HFF-Myc (cell line): Measurements from ENCODE around the gene TMSB4X.

Source experiments
- DNase-seq: peaks from one replicate; pipeline ENCODE4 v3.0.0-alpha.2; 2011; ENCODE audit warnings: low read depth; ENCODE audit errors: extremely low read depth
- H3K4me3 ChIP-seq: replicated peaks from 2 replicates; pipeline ENCODE4 v1.5.1; 2011; ENCODE audit warnings: low read depth, mild to moderate bottlenecking, control low read depth, low read length
- CTCF ChIP-seq: IDR thresholded peaks from 2 replicates; pipeline ENCODE4 v1.5.1; 2012; ENCODE audit warnings: mild to moderate bottlenecking, low read depth, low read length, control low read depth; ENCODE audit errors: missing control alignments

TMSB4X gene

GRCh38 chrX:12945494-12945893 is 29.4 kb upstream of the TMSB4X start:
- H3K4me3 ChIP-seq, result no peak overlapping the region
- no peak for TF ChIP-seq CTCF
- no peak for DNase-seq

GRCh38 chrX:12946406-12946805 is 28.5 kb upstream of the TMSB4X start:
- no peak for DNase-seq
- TF ChIP-seq CTCF, result no peak
- no peak overlapping the region for H3K4me3 ChIP-seq

GRCh38 chrX:12946838-12947544 is 27.9 kb upstream of the TMSB4X start:
- no peak overlapping the region for H3K4me3 ChIP-seq
- DNase-seq, result no peak

GRCh38 chrX:12947545-12948235 is 27.2 kb upstream of the TMSB4X start:
- DNase-seq, result no peak
- H3K4me3 ChIP-seq, result no peak overlapping the region
- TF ChIP-seq CTCF, result no peak

More at GRCh38 chrX:12946838-12947544, 27.9 kb upstream of the TMSB4X start:
- peak; percentile 89 for TF ChIP-seq CTCF

- H3K4me3 ChIP-seq, result no peak overlapping the region
- no peak for TF ChIP-seq CTCF
Observed at GRCh38 chrX:12948495-12948894, 26.4 kb upstream of the TMSB4X start.

GRCh38 chrX:12949205-12949926 is 25.5 kb upstream of the TMSB4X start:
- H3K4me3 ChIP-seq, result no peak overlapping the region
- DNase-seq, result no peak
- no peak for TF ChIP-seq CTCF

More at GRCh38 chrX:12948495-12948894, 26.4 kb upstream of the TMSB4X start:
- DNase-seq, result no peak
